SKM-1 (cell line): Measurements from ENCODE around the gene GSK3A.
"Not testable (repeated sequence)": the region's sequence is repeated elsewhere in the genome, so short reads cannot be mapped to it uniquely, and the experiment has no call there.

Experiments
- DNase-seq: peaks from one replicate; lab custom pipeline; 2025; ENCODE audit not compliant: unreplicated experiment; lab: John Stamatoyannopoulos, UW

GSK3A gene

DNA sequence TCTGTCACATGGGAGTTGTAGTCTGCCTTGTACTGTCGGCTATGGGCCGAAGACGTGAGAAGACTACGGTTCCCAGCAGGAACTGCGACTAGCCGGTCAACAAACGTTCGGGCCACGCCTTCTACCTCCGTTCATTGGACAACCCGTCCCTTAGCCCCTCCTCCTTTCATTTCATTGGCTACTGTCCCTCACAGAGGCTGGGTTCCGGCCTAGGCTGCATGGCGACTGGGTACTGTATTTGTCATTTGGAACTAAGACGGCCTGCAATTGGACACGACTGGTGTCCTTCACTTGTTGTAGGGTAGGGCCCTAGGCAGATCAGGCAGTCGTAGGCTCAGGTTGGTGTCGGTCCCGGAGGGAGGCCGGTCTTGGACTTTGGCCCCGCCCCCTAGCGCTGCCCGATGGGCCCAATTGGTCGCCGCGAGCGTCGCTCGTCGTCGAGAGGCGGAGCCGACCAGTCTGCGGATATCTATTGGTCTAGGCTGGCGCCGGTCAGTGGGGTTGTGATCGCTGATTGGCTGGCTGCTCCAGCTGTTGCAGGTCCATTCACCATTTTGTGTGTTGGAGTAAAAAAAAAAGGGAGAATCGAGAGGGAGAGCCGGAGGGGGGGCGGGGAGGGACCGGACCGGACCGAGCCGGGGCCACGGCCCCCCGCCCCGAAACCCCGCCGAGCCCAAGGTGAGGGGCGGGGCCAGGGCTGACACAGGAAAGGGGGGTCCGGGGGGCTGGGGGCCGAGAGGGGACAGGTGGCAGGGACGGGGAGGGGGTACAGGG is 26.5 kb upstream of the GSK3A start, which contains the start of gene CIC:
TSS of gene CIC (plus strand) at position 549 of the 774 bp plus-strand sequence. CDS start 2,532 bp downstream, outside the sequence.
- DNase-seq: peak; percentile 98

DNA sequence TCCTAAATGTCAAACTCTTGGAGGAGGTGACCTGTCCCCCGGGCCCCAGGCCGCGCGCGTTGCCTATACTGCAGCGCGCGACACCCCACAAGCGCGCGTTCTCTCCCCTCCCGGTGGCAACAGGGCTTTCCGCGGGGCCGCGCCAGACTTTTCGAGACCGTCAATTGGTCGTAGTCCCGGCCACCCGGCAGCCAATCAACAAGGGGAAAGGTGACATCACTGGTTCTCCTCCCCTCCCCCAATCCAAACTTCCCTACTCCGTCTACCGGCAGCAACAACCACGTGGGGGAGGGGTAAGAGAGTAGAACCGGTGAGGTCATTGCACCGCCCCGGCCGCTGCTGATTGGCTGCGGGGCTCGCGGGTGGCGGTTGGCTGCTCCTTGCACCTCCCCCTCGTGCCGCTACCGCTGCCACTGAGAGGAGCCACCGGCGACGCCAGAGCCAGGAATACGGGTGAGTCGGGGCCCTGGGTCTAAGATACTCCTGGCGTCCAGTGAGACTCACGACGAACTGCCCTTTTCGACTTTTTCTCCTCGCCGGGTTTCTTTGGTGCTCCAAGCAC is 25.8 kb upstream of the GSK3A start:
- DNase-seq: peak; percentile 82

DNA sequence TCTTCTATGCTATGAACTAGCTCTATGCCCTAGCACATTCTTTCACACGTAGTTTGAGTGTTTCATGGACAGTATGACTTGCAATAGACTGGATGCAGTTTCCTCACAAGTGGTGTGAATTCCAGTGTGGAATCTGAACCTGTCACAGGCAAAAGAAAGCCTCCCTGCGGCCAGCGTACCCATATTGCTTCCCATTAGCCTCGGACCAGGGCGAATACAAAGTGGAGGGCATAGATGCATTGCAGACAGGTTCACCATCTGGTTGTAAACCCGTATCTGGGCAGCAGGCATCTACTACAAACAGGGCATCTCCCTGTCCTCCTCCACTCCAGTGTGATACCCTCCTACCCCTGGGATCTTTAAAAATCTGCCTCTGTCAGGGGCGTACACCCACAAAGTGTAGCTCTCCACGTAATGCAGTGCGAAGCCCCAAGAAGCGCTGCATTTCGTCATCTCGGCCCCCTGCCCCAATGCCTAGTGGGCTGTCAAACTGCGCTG is 25.3 kb upstream of the GSK3A start:
- no peak for DNase-seq

DNA sequence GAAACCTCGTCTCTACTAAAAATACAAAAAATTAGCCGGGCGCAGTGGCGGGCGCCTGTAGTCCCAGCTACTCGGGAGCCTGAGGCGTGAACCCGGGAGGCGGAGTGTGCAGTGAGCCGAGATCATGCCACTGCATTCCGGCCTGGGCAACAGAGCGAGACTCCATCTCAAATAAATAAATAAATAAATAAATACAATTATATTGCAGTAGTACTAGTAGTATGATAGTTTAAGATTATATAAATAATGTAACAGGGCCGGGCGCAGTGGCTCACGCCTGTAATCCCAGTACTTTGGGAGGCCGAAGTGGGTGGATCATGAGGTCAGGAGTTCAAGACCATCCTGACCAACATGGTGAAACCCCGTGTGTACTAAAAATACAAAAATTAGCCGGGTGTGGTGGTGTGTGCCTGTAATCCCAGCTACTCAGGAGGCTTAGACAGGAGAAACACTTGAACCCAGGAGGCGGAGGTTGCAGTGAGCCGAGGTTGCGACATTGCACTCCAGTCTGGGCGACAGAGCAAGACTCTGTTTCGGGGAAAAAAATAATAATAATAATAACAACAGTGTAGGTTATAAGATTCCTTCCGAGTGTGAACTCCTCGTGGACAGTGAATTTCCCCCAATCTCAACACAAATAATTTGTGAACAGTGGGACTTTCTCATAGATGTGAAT is 24.7 kb upstream of the GSK3A start:
- not testable (repeated sequence) for DNase-seq

DNA sequence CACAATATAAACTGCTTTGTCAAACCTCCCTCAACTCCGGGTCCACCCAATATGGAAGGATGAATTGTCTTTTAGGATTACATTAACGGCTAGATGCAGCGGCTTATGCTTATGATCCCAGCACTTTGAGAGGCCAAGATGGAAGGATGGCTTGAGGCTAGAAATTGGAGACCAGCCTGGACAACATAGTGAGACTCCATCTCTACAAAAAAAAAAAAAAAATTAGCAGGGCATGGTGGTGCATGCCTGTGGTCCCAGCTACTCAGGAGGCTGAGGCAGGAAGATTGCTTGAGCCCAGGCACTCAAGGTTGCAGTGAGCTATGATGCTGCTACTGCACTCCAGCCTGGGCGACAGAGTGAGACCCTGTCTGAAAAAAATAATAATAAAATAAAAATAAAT is 23.7 kb upstream of the GSK3A start:
- DNase-seq: not testable (repeated sequence)

DNA sequence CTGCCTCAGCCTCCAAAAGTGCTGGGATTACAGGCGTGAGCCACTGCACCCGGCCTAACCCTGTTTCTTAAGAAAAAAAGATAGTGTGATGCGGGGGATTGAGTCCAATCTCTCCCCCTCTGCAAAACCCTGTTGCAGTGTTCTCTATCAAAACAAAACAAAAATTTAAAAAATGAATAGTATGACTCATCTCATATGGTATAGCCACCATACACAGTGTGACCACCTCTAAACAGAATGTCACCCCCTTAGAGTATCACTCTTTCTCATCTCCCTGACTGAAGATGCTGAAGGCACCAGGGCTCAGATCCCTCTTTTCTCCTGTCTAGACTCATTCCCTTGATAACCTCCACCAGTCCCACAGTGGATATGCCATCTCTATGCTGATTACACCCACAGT is 19.4 kb upstream of the GSK3A start:
- no peak for DNase-seq

DNA sequence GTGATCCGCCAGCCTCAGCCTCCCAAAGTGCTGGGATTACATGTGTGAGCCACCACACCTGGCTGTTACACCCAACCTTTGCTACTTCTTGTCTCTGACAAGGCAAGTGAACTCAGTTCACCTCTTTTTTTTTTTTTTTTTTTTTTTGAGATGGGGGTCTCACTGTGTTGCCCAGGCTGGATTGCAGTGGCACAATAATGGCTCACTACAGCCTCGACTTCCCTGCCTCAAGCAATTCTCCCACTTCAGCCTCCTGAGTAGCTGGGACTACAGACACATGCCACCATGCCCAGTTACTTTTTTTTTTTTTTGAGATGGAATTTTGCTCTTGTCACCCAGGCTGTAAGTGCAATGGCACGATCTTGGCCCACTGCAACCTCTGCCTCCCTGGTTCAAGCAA is 15.4 kb upstream of the GSK3A start:
- not testable (repeated sequence) for DNase-seq

DNA sequence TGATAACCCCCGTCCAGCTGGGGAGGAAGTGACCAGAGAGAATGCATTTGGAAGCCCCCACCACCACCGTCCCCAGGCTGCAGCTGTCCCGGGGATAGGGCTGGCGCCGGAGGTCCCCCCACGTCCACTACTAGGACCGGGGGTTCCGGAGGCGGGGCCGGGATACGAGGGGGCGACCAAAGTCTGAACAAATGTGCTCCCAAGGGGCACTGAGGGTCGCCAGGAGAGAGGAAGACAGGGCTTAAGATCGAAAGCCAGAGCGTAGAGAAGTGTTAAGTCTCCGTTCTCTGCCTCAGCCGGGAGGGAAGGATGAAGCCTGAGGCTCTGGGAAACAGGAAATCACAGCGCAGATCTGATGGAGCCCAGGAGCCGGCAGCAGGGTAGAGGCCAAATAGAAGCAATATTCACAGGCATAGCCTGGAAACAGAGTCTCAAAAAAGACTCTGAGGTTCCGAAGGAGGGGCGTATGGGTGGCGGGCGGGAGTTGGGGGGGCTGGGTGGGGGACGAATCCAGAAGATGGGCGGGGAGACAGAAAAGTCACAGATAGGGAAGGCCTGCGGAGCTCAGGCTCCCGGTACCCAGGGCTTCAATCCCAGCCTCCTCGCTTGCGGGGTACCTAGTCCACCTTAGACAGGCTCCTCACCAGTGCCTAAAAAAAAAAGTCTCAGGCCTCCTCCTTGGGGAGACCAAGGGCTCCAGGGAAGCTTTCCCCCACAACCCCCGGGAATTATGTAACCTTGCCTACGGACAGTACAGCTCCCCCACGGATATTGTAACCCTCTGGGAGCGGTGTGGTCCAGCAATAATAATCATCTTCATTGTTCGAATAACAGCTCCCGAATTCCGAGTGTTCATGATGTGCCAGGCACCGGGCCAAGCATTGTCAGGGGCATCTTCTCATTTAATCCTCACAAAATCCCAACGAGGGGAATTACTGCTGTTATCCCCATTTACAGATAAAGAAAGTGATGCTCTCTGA is 13.7 kb upstream of the GSK3A start:
- no peak for DNase-seq

DNA sequence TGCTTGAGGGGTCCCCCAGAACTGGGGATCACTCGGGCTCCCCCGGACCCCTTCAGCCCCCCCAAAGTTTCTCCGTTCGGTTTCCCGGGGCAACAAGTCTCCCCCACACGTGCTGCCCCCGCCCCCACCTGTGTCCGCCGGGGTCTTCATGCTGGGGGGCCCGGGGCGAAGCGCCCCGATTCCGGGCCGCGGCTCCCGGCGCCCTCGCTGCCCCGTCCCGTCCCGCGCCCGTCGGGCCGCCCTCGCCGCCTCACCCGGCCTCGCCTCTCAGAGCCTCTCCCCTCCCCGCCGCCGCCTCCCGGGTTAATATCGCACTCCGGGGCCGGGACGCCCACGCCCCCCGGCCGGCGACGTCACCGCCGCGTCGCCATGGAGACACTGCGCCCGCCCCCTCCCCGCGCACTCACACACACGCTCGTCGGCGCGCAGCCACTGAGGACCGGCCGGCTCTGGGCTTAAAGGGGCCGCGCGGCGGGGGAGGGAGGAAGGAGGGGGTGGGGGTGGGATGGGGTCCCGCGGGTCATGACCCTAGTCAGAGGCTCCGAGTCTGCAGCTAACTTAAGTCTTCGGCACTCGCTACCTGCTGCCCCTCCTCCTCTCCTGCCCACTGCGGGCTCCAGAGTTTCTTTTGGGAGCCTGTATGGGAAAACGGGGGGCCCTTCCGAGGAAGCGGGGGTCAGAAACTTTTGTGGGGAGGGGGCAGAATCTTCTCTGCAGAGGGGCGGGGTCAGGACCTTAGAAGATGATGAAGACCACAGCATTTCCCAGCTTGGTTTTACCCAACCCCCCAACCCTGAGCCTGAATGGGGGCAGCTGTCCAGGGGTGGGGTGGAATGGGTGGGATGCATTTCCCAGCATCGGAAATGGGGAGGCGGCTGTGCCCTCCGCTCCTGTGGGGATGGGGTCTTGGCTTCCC is 12.7 kb upstream of the GSK3A start, which contains the start of gene ERF:
TSS of gene ERF (minus strand) at position 279 of the 916 bp plus-strand sequence. CDS start at position 150, 129 bp downstream.
- DNase-seq: no peak

DNA sequence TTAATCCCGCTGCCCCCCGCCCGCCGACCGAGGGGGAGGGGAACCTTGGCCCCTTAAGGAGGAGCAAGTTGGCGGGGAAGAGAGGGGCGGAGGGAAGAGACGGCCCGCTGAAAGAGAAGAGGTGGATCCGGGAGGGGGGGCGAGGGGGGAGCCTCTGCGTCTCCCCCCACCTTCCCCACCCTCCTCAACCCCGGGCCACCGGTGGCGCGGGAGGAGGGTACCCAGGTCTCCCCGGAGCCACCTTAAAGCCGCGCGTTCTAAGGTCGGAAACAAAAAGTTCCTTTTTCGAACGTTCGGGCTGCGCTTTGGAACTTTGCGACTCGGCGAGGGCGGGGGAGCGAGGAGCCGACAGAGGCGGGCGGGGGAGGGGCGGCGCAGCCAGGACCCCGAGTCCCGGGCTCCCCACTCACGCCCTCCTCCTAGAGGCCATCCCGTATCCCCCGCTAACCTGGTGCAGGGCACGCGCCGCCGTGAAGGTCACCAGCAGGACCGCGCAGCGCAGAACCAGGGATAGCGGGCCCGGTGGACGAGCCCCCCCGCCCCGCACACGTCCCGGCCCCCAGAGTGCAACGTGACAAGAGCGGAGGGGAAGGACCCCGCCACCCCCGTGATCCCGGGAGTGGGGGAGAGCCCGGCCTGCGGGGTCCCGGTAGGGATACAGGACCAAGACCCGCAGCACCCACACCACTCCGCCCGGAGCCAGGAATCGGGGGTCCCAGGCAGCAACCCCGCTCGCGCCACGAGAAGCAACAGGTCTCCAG is 11.9 kb upstream of the GSK3A start:
- no peak for DNase-seq

DNA sequence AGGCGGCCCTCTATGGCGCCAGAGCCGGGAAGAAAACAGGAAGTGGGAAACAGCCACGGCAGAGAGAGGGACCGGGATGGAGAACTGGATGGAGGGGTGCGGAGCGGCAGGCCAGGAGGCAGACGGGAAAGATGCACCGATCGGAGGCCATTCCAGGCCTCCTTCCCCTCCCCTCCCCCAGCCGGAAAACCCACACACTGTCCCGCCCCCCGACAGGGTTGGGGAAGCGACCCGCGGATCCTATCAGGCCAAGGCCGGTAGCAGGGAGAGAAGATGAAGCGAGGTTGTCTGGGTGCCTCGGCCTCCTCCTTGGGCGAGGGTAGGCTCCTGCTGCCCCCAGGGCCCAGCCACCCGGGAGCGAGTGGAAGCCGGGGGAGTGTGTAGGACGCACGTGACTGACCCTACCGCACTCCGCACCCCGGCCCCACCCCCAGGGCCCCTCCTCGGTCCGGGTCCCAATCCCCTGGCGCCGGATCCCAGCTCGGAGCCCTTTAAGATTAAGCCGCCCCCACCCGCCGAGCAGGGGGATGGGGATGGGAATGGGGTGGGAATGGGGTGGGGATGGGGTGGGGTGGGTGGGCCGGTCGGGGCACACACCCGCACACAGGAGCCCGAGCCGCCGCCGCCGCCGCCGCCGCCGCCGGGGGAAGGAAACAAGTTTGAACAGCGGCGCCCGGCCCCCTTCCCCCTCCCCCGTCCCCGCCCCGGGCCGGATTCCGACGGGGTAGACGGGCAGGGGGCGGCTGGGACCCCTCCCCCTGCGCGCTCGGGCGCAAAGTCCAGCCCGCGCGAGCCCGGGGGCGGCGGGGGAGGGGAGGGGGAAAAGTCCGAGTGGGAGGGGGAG is 11.1 kb upstream of the GSK3A start:
- no peak for DNase-seq

DNA sequence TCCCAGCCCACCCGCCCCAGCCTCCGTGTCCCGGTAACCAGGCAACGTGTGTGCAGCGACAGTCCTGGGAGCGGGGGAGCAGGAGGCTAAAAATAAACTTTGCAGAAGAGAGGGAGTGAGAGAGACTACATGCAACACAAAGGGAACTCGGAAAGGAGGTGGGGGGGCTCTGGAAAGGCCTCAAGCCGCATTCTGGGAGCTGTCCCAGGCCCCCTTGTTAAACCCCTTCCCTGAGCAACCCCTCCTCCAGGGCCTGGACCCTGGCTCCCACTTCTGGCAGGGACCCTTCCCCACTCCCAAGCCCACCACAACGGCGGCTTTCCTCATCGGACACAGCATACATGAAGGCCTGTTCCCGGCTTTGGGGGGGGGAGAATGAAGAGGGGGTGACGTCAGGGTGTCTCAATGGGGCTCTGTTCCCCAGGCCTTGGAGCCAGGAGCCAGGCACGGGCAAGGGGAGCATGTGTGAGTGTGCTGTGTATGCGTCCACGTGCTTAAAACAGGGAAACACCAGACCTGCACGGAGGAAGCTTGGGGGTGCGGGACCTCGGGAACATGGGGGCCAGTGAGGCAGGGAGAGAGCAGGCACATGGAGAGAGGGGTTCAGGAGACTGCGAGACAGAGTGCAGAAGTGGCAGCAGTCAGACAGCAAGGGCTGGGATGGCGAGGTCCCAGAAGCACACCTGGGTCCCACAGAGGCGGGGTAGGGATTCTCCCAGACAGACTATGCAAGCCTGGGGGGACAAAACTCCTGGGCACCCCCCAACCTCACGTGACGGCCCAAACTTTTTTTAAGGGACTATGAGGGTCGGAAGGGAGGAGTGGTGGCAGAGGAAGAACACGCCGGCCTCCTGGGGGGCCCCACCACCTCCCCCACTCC is 10.2 kb upstream of the GSK3A start:
- no peak for DNase-seq

DNA sequence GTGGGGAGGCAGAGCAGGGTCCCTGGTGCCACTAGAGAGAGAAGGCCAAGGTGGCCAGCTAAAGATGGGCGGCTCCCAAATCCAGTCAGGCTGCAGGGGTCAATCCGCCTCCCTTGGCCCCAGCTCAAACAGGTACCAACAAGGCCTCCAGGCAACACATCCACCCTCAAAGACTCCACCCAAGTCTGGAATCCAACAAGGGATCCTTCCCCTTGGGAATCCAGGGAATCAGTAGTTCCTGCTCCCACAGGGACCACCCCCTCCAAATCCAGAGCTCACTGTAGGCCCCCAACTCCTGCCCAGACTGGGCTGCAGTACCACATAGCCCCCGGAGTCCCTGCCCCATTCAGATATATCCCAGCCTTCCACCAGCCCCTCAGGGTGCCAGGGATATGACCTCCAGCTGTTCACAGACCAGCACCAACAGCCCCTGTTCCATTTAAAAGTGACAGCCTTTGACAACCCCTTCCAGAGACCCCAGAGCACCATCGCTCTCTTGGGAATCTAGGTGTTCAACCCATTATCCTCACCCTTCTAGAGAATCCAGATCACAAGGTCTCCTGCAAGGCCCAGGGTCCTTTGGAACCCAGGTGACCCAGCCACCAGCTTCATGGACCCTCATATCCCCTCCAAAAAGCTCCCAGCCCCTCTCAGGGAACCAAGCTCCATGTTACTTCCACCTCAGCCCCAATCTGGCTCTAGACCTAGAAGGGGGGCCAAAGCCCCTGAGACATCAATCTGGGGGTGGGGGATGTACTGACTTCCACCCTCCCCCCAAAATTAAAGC is 9.4 kb upstream of the GSK3A start:
- DNase-seq: no peak

DNA sequence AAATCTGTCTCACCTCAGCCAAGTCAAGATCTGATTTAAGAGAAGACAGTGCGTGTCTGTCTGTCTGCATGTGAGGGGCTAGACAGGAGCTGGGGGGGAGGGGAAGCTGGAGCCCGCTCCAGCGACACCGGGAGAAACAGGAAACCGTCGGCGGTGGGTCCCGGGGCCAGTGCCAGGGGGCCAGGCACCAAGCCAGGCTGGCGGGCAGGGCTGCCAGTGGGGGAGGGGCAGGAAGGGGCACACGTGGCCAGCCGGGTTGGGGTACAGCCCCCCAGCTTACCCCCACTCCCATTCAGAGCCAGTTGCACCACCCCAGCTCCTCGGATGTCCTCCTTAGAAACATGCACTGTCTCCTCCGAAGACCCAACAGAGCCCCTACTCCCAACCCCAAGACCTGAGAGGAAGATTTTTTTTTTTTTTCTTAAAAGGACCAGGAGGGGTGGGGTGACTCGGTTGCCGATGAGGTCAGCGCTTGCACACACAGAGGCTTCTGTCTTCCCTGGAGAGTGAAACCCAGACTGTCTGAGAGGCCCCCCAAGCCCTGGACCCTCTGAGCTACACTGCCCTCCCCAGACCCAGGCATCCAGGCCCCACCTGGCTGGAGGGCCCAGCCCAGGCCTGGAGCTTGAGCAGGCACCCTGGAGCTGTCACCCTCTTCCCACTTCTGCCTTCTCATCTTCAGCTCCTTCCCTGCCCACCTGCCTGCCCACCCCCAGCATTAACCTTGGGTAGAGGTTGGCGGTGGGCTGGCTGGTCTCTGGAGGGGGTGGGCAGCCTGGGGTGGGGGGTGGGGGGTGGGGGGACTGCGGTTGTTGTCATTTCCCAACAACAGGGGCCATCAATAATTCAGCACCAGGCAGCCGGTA is 8.5 kb upstream of the GSK3A start:
- no peak for DNase-seq

DNA sequence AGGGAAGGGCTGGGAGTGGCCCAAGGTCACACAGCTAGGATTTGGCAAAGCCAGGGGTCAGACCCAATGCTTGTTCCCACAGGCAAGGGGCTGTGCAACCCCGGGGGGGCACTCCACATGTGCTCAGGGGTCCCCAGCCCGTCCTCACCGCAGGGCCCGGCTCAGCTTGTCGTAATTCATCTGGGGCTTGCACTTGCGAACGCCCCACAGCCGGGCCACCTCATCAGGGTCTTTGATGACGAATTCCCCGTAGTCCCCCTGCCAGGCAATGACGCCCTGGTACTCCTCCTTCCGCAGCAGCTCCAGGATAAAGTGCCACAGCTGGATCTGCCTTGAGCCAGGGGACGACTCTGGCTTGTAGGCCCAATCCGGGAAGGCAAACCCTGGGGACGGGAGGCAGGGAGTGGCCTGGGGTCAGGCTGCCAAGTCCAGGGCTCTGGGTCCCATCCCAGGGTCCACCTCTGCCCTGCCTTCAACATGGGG is 7.8 kb upstream of the GSK3A start:
- DNase-seq: no peak
